Stimulated activated naive B cell treated with anti-CD40 and anti-IgM and Interleukin-4, amounts not matched to agents 10 μg/mL and 1 μg/mL and 100 μg/mL, for 72 hours (primary cell): ENCODE data around the gene TIMP2.

Experiments
- ATAC-seq, 2 donors: fragments of 150-1000 bp; cut with Tn5 transposase; replicated peaks; 2 replicates each; pipeline ENCODE4 v1.10.0; 2021; ENCODE audit warnings: moderate library complexity in 1 of 2
- DNase-seq: peaks from one replicate; pipeline ENCODE4 v3.0.0; 2021
- H3K27ac Mint-ChIP-seq: one replicate; pipeline ENCODE4 v1.8.0; 2022; ENCODE audit warnings: mild to moderate bottlenecking, mixed read lengths
- H3K27me3 Mint-ChIP-seq, 2 donors: one replicate each; pipeline ENCODE4 v1.8.0; 2022; ENCODE audit warnings: mixed read lengths in 2 of 2
- H3K36me3 Mint-ChIP-seq, 2 donors: one replicate each; pipeline ENCODE4 v1.8.0; 2022; ENCODE audit warnings: mixed read lengths in 2 of 2, mild to moderate bottlenecking in 1 of 2
- H3K4me1 Mint-ChIP-seq, 2 donors: one replicate each; pipeline ENCODE4 v1.8.0; 2022; ENCODE audit warnings: mixed read lengths in 2 of 2, mild to moderate bottlenecking in 1 of 2
- H3K4me3 Mint-ChIP-seq, 2 donors: one replicate each; pipeline ENCODE4 v1.8.0; 2022; ENCODE audit warnings: mild to moderate bottlenecking in 2 of 2, mixed read lengths in 2 of 2, moderate library complexity in 1 of 2
- H3K9me3 Mint-ChIP-seq, 2 donors: one replicate each; pipeline ENCODE4 v1.8.0; 2022; ENCODE audit warnings: mixed read lengths in 2 of 2, mild to moderate bottlenecking in 1 of 2

The TIMP2 gene

DNA sequence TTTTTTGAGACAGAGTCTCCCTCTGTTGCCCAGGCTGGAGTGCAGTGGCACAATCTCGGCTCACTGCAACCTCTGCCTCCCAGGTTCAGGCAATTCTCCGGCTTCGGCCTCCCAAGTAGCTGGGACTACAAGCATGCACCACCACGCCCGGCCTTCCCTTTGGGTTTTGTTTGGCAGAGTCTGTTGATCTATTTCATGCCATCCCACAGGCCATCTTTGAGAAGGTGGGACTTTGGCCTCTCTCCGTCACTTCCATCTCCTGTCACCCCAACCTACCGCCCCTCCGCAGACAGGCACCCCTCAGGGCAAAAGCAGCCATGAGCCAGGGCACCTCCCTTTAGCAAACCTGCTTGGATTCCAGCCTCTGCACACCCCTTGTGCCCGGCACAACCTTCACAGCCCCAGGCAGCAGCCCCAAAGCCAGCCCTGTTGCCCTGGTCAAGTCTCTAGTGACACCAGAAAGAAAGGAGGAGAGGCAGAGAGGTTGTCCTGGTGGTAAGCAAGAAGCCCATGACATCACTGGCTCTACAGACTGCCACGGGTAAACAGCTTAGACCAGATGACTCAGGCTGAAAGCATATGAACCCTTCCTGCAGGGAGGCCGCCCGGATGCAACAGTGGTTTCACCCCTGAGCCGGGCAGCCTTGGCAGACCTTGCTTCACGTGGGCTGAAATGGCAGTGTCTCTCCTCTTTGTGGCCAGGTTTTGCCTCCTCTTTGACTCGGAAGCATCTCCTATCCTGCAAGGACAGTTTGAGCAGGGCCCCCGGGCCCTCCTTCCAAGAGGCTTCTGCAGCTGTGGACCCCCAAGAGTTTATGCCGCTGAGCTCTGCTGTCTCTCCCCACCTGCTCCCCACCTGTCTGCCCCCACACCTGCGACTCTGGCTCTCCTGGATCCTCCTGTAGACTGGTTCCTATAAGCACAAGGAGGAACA lies 8.1 kb upstream of the TIMP2 start:
- Mint-ChIP-seq H3K9me3 (no peaks in the 10 kb centered on the region), H3K4me3 (no peak overlapping the region), H3K27ac (peak overlapping the region; percentile 52), H3K36me3 (no peaks in the 10 kb centered on the region), H3K4me1 (no peaks in the 10 kb centered on the region), H3K27me3 (peaks cover 11 to 16% of the 10 kb centered on the region in 2 donors)
- DNase-seq (peak; percentile 8), ATAC-seq (peak; percentile 80 to 89)

DNA sequence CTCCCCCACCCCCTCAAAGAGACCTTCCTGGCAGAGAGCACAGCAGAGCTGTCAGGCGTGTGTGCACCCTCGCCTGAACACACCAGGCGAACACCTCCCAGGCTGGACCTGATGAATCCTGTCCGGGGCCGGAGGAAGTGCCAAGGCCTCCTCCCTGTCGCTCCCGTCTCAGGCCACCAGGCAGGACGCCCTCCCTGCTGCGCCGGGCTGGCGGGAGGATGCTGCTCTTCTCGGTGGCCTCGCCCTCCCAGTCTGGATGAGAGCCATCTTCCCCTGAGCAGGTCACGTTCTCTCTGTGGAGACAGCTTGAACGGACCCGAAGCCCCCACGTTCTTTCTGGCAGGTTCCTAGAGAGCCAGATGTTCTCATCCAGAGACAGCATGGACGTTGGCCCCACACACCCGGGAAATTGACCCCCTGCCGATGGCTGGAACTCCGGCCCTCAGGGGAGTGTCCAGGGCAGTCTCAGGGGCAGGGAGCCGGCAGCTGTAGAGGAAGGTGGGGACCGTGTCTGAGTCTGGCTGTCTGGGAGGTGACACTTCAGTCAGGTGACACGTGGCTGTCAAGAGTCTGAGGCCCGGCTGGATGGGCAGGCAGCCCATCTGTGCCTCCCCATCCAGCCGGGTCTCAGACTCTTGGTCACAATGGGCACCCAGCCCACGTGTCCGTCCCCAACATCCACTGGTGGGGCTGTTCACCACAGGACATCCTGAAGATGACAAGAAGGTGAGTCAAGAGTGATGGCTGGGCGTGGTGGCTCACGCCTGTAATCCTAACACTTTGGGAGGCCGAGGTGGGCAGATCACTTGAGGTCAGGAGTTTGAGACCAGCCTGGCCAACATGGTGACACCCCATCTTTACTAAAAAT lies 5.0 kb upstream of the TIMP2 start:
- no peaks in the 10 kb centered on the region for H3K4me1 Mint-ChIP-seq
- no peak overlapping the region for H3K27ac Mint-ChIP-seq
- H3K36me3 Mint-ChIP-seq: no peaks in the 10 kb centered on the region
- no peaks in the 10 kb centered on the region for H3K9me3 Mint-ChIP-seq
- peaks cover 9 to 12% of the 10 kb centered on the region in 2 donors for H3K27me3 Mint-ChIP-seq
- no peak overlapping the region for H3K4me3 Mint-ChIP-seq
- DNase-seq (no peak), ATAC-seq (no peak)

DNA sequence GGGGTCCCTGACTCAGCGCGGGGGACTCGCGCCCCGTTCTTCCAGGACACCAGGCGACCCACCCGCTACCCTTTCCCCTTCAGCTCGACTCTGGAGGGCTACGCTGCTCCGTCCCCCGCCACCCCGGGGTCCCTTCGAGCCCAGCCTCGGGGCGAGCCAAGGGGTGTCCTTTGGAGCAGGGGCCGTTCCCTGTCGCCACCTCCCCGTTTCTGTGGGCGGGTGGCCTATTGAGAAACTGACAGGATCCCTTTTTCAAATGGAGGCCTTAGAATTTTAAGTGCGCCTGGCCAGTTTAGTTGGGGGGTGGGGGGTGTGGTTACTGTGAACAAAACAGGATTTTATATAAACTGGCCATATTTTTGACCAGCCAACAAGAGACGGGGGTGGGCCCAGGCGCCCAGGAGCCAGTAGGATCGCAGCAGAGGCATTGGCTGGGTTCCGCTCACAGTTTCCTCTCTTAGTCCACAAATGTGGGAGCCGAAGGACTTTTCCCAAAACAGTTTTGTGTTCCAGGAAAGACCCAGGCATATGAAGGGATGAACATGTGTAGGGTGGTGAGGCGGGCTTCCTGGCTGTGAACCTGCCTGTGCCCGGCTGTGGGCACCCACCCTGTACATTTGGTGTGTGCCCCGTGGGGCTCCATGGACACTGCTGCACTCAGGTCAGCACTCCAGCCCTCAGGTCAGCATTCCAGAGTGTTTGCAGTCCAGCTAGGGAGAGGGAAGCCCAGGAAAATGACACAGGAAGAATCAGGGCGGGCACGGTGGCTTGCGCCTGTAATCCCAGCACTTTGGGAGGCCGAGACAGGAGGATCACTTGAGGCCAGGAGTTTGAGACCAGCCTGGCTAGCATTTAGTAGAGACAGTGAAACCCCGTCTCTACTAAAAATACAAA lies 722 bp upstream of the TIMP2 start:
- Mint-ChIP-seq H3K36me3 (no peaks in the 10 kb centered on the region), H3K4me3 (peak overlapping the region; percentile 56 to 68), H3K27ac (peak overlapping the region; percentile 42), H3K27me3 (peaks cover 5 to 6% of the 10 kb centered on the region in 2 donors), H3K4me1 (peaks cover 9 to 20% of the 10 kb centered on the region in 2 donors), H3K9me3 (no peaks in the 10 kb centered on the region)
- no peak for DNase-seq
- peak in 1 of 2 donors; percentile 1 for ATAC-seq

DNA sequence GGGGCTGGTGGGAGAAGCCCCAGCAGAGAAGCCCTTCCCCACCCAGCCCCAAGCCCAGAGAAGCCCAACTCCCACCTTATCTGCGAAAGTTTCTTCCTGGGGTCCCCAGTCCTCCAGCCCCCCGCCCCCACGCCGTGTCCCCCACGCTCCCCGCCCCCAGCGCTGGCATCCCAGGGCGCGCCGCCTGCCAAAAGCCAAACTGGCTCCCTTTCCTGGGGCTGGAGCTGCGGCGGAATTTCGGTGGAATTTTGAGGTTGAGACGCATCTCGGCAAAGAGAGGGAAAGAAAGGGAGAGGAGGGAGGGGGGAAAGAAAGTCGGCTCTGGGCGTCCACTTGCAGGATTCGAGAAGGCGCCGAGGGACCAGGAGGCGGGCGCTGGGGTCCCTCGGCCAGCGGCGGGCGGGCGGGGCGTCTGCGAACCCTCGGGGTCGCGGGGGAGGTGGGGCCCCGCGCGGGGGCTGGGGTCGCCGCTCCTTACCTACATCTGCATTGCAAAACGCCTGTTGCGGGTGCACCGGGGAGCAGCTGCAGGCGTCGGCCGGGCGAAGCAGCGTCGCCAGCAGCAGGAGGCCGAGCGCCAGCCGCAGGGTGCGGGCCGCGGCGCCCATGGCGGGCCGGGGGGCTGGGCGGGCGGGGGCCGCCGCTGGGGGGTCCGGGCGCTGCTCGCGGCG lies 571 bp downstream of the TIMP2 start:
- no peaks in the 10 kb centered on the region for H3K36me3 Mint-ChIP-seq
- DNase-seq: no peak
- no peak for ATAC-seq
- peaks cover 5 to 6% of the 10 kb centered on the region in 2 donors for H3K27me3 Mint-ChIP-seq
- no peaks in the 10 kb centered on the region for H3K9me3 Mint-ChIP-seq
- peak overlapping the region; percentile 80 to 81 for H3K4me3 Mint-ChIP-seq
- H3K4me1 Mint-ChIP-seq: peaks cover 17 to 26% of the 10 kb centered on the region in 2 donors
- H3K27ac Mint-ChIP-seq: peak overlapping the region; percentile 56

DNA sequence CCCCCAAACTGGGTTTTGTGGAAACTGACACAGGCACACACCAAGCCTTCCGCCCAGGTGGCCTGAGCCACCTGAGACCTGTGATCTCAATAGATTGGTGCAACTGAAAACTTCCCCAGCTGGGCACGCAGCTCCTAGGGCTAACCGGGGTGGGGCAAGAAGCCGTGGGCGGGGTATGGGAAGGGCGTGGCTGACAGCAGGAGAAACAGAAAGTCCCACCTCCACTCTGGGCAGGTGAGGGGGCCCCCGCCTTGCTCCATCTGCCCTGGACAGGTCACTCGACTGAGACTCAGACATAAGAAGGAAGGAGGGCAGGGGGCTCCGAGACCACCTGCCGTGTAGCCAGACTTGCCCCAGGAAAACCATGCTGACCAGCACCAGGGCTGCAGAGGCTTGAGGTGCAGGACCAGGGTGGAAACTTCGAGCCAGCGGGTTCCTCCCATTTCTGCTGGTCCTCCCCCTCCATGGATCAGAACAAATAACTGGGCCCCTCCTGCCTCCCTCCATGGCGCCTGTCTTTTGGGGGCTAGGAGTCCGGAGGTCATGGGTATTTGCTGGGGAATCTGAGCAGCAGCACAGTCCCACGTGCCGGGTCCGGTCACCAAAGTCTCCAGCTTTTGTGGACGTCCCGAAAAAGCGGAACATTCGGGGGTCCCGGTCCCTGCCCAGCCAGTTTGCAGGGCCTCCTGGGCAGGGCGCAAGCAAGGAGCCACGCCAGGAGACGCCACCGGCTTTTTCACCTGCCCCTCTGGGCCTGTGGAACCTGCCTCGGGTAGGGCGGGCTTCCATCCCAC lies 1.3 kb downstream of the TIMP2 start:
- DNase-seq (peak; percentile 68), ATAC-seq (peak; percentile 87 to 88)
- peak overlapping the region; percentile 77 for H3K27ac Mint-ChIP-seq
- H3K4me3 Mint-ChIP-seq: peak overlapping the region; percentile 80 to 81
- H3K9me3 Mint-ChIP-seq: no peaks in the 10 kb centered on the region
- peaks cover 17 to 26% of the 10 kb centered on the region in 2 donors for H3K4me1 Mint-ChIP-seq
- peaks cover 5 to 6% of the 10 kb centered on the region in 2 donors for H3K27me3 Mint-ChIP-seq
- no peaks in the 10 kb centered on the region for H3K36me3 Mint-ChIP-seq

DNA sequence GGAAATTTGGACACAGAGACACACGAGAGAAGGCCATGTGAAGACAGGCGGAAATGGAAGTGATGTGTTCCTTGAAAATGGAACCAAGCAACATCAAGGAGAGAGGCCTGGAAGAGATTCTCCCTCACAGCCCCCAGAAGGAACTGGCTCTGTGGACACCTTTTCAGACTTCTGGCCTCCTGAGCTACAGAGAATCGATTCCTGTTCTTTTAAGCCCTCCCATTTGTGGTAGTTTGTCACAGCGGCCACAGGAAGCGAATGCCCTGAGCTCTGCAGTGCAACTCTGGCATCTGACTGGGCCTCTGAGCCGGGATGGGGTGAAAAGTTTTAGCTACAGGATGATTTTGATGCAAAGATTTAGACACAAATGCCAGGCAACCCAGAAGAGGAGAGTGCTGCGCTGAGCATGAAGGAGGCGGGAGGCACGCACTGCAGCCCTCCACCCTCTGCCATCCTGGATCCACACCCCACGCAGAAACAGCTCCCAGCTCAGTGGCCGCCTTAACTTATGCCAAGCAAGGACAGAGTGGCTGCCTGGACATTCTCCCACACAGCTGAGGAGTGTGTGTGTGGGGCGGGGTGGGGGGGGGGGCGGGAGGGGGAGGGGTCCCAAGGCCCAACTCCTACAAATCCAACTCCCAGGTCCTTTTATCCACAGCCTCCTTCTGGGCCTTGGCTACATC lies 2.2 kb downstream of the TIMP2 start:
- Mint-ChIP-seq H3K4me3 (peak overlapping the region; percentile 80 to 81), H3K27ac (peak overlapping the region; percentile 86), H3K27me3 (peaks cover 2% of the 10 kb centered on the region in 2 donors), H3K4me1 (peaks cover 21 to 33% of the 10 kb centered on the region in 2 donors), H3K9me3 (no peaks in the 10 kb centered on the region), H3K36me3 (no peaks in the 10 kb centered on the region)
- ATAC-seq (no peak), DNase-seq (no peak)

DNA sequence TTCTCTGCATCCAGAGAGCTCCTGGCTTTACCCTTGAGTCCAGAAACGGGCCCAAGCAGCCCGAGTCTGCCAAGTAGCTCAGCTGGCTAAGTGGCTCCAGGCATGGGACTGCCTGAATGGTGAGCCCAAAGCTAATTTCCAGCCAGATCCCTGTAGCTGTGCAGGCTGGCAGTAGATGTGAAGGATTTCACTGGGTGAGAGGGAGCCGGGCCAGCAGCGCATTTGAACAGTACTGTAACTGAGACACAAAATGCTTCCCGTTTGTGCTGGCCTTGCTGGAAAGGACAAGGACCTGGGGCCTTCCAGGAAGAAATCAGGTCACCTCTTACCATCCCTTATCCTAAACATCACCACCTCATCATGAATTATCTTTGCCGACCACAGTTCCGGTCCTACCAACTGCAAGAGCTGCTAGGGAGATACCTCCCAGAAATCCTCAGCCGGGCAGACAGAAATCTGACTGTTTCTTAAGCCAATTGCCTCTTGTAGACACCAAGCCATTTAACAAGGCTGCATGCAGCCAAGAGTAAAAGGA lies 3.7 kb downstream of the TIMP2 start:
- DNase-seq (no peak), ATAC-seq (no peak)
- Mint-ChIP-seq H3K36me3 (no peaks in the 10 kb centered on the region), H3K27ac (no peak overlapping the region), H3K27me3 (peaks cover 0 to 3% of the 10 kb centered on the region in 2 donors), H3K9me3 (no peaks in the 10 kb centered on the region), H3K4me3 (no peak overlapping the region), H3K4me1 (peaks cover 27 to 43% of the 10 kb centered on the region in 2 donors)

DNA sequence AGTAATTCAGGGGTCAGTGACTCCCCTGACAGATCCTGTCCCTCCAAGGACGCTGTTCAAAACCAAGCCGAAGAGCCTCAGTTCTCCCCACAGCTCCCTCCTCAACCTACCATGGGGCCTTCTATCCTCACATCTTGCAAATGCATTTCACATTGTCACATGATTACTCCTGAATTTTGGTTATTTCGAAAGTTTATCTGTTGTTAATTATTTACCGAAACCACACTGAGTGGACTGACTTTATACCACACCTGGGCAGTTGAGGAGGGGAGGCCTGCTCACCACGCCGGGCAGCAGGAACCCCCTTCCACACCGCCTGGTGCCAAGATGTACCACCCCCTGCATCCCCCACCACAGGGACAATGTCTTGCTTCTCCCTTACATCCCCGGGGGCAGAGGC lies 4.7 kb downstream of the TIMP2 start:
- peaks cover 32 to 53% of the 10 kb centered on the region in 2 donors for H3K4me1 Mint-ChIP-seq
- H3K9me3 Mint-ChIP-seq: no peaks in the 10 kb centered on the region
- no peak for DNase-seq
- H3K4me3 Mint-ChIP-seq: no peak overlapping the region
- H3K27ac Mint-ChIP-seq: peak overlapping the region; percentile 28
- no peaks in the 10 kb centered on the region for H3K36me3 Mint-ChIP-seq
- ATAC-seq: no peak
- H3K27me3 Mint-ChIP-seq: peaks cover 0 to 8% of the 10 kb centered on the region in 2 donors

DNA sequence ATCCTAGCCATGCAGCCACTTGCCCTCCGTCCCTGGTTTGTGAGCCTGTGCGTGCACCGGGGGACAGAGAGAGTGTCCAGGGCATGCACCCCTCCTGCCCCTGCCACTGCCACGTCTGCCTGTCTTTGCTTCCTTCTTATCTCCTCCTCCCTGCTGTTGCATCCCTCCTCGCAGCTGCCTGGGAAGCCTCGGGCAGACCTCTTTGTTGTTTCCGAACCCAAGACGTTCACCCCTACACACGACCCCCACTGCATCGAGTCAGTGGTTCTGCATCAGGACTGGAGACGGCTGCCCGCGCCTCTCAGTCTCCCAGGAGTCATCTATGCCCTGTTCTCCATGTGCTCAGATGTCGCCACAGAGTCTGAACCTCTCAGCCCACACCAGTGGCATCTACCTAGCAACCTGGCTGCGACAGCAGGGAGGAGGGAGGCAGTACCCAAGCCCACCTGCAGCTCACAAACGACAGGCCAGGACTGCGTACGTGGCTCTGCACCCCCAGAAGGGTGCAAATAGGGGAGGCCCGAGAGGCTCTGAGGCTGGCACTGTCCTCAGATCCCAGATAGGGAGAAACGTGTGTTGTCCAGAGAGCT lies 5.2 kb downstream of the TIMP2 start:
- Mint-ChIP-seq H3K9me3 (no peaks in the 10 kb centered on the region), H3K27ac (no peak overlapping the region), H3K36me3 (no peaks in the 10 kb centered on the region), H3K4me3 (no peak overlapping the region), H3K27me3 (peaks cover 0 to 8% of the 10 kb centered on the region in 2 donors), H3K4me1 (peaks cover 32 to 57% of the 10 kb centered on the region in 2 donors)
- ATAC-seq (no peak), DNase-seq (no peak)

DNA sequence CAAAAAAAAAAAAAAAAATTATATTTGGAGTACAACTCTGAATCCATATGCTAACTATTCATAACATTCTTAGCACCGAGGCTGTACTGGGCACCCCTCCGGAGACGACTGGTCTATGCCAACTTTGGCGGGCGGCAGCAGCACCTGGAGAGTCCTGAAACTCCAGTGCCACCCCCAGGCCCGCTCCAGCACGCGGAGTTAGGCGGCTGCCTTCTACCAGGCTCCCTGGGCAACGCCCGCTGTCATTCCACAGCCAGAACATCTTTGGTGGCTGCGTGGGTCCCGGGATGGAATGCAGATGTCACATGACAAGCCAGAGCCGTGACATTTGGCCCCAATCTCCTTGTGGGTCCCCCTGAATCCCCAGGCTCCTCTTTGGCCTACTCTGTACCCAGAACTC lies 6.2 kb downstream of the TIMP2 start:
- Mint-ChIP-seq H3K27me3 (peaks cover 0 to 8% of the 10 kb centered on the region in 2 donors), H3K4me1 (peaks cover 31 to 55% of the 10 kb centered on the region in 2 donors), H3K36me3 (no peaks in the 10 kb centered on the region), H3K4me3 (no peak overlapping the region), H3K9me3 (no peaks in the 10 kb centered on the region), H3K27ac (no peak overlapping the region)
- ATAC-seq: no peak
- no peak for DNase-seq

DNA sequence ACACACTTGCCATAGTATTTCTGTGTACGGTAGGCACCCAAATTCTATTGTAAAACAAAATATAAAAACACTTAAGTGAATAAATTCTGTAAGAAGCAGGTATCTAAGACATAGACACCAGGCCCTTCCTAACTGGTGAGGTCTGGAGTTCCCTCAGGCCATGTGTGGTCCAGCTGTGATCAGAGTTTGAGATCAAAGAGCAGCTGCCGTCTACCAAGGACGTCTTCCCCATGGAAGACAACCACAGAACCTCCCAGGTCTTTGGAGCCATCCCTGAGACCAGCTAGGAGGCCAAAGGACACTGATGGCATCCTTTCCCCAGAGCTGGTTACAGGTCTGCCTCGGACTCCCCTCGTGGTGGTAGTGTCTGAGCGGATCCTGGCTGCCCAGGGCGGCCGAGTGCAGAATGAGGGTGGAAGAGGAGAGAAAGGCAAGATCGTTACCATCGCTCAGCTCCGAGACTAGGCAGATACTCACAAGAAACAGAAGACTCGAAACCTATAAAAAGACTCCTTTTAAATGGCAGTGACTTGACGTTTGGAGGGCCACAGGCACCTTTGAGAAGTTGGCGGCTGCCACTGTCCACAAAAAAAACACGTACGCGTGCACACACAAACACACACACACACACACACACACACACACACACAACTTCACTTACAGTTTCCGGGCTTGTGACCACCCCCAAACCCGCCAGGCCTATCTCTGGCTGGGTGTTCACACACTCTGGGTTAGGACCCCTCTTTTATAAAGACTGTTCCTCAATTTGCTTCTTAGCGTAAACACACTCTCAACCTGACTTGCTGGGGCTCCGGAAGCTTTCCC lies 7.5 kb downstream of the TIMP2 start:
- Mint-ChIP-seq H3K27me3 (peaks cover 0 to 8% of the 10 kb centered on the region in 2 donors), H3K9me3 (no peaks in the 10 kb centered on the region), H3K27ac (no peak overlapping the region), H3K36me3 (no peaks in the 10 kb centered on the region), H3K4me1 (peaks cover 22 to 42% of the 10 kb centered on the region in 2 donors), H3K4me3 (no peak overlapping the region)
- DNase-seq: no peak
- ATAC-seq: peak in 1 of 2 donors; percentile 22
